Stimulated activated CD4-positive, alpha-beta T cell treated with anti-CD3 and anti-CD28 coated beads, Interleukin-4, amount 100 ng/mL, for 24 hours (primary cell): ENCODE measurements around the gene SMYD3.

Experiments
- DNase-seq: peaks from one replicate; pipeline ENCODE4 v3.0.0-alpha.2; 2020

Gene SMYD3

DNA sequence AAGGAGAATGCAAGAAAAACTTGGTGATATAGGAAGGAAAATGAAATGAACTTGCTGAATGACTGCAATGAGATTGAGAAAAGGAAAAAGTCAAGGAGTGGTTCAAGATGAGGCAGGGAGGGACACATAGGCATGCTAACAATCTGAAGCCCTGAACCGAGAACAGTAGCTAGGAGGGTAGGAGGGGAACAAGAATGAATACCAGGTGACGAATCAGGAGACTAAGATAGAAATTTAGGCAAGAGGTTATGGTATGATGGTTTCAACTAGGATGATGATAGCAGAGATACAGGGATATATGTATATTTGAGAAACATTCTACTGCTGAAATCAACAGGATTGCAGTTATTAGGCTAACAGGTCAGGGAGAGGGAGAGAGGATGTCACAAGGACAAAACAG, 44.1 kb downstream of the SMYD3 start:
- DNase-seq = no peak

DNA sequence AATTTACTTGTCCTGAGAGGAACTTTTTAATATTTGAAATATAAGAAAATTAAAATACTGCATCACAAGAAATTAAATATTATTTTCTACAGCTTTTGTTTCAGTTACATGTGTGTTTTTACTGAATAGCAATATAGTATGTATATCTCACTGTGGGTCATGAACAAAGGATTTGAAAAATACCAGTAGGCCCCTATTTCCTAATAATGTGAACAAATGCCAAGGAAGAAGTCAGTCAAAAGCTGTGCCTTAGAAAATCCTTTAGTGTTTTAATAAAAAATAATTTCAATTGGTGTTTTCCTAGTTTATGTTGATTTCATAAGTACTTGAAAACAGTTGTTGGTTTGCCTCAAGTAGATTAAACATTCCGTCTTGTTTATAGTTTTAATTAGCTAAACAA, 46.7 kb downstream of the SMYD3 start:
- no peak for DNase-seq

DNA sequence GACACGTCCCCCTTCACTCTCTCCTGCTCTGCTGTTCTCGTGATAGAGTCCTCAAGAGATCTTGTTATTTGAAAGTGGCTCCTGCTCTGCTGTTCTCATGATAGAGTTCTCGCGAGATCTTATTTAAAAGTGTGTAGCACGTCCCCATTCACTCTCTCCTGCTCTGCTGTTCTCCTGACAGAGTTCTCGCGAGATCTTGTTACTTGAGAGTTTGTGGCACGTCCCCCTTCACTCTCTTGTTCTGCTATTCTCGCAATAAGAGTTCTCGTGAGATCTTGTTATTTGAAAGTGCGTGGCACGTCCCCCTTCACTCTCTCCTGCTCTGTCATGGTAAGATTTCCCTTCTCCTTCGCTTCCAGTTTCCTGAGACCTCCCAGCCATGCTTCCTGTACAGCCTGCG, 47.9 kb downstream of the SMYD3 start:
- no peak for DNase-seq

DNA sequence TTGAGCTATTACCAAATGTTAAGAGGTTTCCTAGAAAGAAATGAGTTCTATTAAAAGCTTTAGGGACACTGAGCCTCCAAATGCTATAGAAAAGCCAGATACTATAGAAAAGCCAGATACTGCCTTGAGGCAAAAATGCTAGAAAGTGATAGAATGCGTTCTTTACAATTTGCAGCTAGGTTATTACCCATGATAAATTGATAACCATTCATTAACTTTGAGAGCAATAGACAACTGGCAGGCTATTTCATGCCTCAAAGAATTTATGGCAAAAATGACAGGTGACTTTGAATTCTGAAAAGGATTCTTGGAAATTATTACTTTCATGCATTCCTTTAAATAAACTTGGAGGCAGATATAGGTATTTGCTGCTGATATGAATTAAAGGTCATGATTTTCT, 51.6 kb downstream of the SMYD3 start:
- no peak for DNase-seq

DNA sequence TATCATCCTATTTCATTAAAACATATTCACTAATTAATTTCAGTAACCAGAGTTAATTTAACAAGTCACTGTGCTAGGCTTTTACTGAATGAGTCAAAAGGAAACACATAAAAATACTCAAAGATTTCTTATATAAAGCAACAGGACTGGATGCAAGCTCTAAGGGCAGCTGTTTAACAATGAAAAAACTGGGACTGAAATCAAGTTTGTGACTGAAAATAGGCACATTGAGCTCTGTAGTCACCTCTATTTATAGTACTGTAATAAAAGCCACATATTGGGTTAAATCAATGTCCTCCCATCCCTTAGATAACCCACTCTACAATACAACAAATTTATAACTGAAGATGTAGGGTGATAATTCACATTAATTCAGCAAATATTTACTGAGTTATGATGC, 52.4 kb downstream of the SMYD3 start:
- DNase-seq = no peak

DNA sequence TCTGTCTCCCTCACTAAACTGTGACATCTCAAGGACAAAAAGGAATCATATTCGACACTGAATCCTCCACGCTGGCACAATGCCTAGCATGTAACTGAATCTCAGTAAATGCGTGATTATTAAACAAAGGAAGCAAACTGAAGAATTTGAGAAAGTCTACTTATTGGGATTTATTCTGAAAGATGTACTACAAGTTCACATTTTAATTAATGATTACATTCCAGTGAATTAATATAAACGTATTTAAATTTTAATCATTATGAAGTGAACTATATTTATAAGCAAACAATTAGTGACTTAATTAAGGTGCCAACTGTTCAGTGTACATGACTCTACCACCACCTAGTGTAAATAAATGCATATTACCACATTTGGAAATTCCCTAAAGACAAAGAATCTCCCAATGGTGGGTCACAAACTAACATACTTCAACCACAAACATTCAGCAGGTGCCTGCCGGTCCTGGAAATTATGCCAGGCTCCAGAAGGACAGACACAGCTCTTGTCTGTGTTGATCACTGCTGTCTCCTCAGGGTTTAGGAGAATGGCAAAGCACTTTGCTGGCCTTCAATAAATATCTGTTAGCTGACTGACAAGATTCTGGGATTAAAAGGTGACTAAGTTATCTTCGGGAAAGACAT, 56.3 kb downstream of the SMYD3 start:
- no peak for DNase-seq

DNA sequence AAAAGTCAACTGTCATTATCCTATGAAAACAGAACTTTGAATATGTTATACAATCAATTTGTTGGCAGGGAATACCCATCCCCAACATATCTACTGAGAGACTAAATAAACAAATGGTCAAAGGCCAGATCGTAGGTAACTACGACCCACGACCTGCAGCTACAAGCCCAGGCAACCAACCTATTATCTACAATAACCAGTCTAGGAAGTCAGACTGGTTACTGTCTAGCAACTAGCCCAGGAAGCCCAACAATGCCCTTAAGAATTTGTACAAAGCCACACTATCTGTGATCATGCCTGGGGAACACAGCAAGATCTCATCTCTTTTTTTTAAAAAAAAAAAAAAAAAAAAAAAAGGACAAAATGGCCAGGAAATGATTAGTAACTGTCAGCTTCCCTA, 58.7 kb downstream of the SMYD3 start:
- DNase-seq = no peak

DNA sequence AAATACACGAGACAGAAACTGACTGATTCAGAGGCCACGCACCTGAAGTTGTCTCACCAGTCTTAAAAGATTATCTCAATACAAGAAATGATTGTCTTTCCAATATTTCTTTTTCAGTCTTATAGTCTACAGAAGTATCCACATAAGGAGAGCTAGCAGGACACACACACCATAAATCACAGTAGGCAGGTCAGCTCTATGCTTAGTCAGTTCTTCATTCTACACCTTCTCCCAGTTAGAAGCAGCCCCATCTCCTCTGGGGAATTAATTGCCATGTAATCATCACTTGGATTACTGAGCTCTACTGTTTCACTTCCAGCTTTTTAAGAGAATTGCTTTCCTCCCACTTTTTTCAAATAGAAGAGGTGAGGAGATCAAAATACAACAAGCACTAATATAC, 59.6 kb downstream of the SMYD3 start:
- DNase-seq = no peak

DNA sequence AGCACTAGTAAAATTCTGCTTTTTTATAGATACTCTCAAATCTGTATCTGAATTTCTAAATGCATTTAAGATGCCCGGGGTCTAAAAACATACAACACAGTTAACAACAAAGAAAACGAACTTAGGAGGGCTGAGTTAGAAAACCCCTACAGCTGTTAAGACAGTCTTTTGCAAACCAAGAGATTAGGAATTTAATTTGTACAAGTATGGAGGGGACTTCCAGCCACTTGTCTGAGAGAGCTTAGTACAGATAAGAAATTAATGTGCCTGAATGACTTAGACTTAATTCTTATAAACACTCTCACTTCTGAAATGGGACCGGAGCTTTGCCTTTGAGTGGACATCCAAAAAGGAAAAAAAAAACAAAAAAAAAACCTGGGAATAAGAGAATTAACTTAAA, 61.6 kb downstream of the SMYD3 start:
- DNase-seq = no peak

DNA sequence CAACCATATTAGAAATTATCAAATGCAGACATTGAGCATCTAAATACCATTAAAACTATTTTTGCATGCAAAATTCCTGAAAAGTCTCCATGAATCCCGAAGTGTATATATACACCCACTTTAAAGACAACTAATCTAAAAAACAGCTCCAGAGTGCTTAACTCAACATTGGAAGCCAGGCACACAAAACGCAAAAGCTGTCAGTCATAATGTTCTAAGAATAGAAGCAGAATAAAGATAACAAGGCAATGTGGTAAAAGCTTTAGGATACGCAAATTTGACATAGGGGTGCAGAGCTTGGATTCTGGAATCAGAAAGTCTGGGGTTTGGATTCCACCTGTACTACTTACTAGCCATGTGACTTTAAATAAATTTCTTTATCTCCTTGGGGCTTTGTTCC, 62.5 kb downstream of the SMYD3 start:
- DNase-seq = no peak

DNA sequence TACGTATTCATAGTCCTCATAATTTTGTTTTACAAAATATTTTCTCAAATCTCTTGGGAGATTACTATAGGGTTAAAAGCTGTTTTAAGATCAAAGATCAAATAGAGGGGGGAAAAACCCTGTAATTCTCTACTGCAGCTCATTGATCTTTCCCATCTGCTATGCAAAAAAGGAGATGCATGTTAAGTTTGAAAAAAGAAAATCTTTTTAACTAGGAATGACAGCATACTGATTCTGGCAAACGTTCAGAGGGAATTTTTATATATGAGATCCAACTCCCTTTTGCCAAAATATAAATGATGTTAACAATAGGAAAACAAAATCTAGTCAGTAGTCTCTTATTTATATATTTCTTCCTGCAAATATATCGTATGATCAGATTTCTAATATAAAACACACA, 69.1 kb downstream of the SMYD3 start:
- no peak for DNase-seq

DNA sequence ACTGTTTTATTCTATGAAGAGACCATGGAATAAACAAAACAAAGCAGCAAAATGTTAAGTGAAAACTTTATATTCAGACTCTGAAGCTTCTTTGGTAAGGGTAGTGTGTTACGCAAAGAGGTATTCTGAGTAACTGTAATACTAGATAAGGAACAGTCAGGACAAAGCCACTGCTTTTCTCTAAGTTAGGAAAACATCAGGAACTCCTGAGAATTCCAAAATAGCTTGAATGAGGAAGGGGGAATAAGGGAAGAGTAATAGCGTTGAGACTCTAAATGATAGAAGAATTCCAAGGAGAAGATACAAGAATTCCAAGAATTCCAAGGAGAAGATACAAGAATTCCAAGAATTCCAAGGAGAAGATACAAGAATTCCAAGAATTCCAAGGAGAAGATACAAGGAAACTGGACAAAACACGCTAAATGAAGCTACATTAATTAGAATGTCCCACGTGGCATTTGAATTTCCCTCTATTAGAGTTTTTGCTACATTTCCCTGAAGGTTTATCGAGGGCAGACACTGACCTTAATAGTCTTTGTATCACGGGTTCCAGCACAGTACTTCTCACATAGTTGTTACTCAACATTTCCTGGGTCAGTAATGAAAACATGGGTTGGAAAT, 71.5 kb downstream of the SMYD3 start:
- no peak for DNase-seq

DNA sequence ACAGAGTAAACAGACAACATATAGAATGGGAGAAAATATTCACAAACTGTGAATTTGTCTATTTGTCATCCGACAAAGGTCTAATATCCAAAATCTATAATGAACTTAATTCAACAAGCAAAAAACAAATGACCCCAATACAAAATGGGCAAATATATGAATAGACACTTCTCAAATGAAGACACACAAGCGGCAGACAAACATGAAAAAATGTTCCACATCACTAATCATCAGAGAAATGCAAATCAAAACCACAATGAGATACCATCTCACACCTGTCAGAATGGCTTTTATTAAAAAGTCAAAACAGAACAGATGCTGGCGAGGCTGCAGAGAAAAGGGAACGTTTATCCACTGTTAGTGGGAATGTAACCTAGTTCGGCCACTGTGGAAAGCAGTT, 72.7 kb downstream of the SMYD3 start:
- no peak for DNase-seq

DNA sequence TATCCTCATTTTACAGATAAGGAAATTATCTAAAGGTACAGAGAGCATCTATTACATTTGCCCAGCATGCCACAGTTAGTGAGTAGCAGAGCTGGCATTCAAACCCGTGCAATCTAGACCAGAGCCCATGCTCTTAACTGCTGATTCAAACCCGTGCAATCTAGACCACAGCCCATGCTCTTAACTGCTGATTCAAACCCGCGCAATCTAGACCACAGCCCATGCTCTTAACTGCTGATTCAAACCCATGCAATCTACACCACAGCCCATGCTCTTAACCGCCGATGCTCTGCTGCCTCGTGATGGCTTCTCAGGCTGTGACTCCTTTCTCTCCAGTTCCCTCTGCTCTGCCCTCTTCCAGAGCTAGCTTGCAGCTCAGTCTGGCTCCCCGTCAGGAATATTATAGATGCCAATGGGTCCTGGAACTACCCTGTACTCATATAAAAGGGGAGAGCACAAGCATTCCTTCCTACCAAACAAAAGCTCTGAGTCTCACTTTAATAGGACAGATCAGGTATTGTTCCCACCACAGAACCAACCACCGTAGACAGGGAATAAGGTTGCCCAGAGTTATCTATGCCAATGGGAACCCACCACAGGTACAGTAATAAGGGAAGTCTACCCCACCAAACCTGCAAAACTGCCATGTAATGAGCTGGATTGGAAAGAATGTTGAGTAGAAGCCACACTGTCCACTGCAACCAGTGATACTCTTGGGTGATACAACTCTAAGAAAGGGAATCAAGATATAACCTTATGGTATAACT, 78.4 kb downstream of the SMYD3 start:
- peak; percentile 14 for DNase-seq

DNA sequence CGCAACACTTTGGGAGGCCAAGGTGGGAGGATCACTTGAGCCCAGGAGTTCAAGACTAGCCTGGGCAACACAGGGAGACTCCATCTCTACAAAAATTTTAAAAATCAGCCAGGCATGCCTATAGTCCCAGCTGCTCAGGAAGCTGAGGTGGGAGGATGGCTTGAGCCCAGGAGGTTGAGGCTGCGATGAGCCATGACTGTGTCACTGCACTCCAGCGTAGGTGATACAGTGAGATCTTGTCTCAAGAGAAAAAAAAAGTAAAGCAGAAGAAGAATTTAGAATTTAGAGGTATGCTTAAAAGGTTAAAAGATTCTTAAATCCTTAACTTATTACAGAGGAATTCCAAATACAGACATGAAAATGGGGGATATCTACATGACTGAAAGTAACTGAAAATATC, 79.5 kb downstream of the SMYD3 start:
- DNase-seq = no peak

DNA sequence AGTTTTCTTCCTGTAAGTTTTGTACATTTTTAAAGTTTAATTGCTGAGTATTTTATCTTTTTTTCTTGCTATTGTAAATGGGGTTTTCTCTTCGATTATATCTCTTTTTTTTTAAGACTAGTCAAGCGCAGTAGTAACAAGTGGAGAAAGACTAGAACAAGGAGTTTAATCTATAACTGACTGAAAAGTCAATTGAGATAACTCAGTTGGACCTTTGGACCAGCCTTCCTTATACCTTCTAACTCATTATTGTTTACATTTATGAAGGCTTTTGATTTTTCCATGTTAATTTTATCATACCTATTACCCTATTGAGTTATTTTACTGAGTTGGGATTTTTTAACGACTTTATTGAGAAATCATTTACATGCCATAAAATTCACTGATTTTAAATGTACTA, 81.2 kb downstream of the SMYD3 start:
- no peak for DNase-seq

DNA sequence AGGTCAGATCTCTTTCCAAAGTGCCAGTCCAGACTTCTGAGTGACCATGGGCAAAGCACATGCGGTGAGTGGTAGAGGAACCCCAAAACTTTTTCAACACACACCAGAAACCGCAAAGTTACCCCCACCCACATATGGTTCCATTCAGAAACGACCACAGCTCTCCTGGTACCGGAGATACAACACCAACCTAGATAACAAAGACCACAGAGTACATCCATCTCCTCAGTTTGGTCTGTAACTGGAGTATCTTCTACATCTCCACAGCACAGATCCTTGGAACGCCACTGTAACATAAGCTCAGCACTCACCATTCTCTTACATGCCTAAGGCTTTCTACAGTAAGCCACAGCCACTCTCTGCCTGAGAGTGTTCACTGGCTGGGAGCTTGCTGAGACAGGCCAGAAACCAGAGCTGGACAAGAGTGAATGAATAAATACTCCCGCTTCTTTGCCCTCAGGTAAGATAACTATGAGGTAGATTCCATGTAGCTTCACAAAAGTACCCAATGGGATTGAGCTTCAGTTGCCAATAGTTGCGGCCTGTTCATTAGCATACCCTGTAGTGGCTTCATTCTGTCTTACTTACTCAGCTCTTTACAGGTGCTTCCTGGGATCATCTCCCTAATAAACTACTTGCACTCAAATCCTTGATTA, 81.8 kb downstream of the SMYD3 start:
- no peak for DNase-seq

DNA sequence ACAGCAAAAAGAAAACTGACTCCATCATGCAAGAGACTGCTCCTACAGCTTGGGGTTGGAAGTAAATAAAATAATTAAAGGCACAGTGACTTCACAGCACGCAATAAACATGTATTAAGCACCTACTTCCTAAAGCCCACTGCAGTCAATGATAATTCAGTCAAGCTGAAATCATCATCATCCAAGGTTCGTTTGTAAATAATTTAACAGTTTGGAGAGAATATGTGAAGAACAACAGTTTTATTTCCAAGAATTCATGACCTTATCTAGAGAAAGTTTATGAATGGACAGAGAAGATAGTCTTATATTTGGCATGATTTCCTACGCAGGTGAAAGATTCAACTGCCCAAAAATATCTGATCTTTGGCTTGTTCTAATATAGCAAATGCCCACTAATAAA, 86.8 kb downstream of the SMYD3 start:
- no peak for DNase-seq

DNA sequence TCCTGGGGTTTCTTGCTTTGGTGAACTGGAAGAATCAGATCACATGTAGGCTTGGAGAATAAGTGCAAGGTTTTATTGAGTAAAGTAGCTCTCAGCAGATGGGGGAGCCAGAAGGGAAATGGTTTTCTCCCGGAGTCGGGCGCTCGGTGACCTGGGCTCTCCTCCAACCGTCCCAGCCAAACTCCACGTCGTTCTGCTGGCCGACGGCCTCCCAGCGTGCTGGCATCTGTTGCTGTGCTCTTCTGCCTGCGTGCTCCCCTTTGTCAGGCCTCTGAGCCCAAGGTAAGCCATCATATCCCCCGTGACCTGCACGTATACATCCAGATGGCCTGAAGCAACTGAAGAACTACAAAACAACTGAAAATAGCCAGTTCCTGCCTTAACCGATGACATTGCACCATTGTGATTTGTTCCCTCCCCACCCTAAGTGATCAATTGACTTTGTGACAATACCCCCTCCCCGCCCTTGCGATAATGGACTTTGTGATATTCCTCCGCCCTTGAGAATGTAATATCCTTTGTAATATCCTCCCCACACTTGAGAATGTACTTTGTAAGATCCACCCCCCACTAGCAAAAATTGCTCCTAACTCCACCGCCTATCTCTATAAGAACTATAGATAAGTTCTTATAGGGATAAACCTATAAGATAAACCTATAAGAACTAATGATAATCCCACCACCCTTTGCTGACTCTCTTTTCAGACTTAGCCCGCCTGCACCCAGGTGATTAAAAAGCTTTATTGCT, 88.3 kb downstream of the SMYD3 start:
- no peak for DNase-seq

DNA sequence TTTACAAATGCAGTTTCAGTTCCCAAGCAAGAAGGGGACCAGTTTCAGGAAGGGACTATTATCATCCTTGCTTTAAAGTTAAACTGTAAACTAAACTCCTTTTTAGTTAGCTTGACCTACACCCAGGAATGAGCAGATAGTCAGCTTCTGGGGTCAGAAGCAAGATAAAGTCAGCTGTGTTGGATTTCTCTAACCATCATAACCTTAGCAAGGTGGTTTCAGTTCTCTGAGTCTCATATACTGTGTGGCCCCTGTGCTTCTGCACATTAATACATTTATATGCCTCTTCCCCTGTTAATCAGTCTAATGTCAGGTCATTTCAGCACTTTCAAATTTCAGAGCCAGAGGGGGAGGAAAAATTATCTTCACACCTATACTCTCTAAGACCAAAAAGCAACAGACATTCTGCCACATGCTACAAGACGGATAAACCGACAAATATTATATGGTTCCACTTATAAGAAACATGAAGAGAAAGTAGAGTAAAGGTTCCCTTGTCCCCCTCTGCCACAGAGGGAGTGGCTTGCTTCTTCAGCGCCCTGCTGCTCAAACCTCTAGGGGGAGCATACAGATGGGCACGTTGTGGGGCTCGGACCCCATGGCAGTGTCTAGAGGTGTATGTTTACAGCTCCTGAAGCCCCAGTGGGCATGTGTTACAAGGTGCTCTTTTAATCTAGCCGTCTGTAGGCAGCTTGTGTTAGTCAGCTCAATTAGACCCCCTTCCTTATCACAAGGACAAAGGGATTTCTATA, 89.1 kb downstream of the SMYD3 start:
- no peak for DNase-seq

DNA sequence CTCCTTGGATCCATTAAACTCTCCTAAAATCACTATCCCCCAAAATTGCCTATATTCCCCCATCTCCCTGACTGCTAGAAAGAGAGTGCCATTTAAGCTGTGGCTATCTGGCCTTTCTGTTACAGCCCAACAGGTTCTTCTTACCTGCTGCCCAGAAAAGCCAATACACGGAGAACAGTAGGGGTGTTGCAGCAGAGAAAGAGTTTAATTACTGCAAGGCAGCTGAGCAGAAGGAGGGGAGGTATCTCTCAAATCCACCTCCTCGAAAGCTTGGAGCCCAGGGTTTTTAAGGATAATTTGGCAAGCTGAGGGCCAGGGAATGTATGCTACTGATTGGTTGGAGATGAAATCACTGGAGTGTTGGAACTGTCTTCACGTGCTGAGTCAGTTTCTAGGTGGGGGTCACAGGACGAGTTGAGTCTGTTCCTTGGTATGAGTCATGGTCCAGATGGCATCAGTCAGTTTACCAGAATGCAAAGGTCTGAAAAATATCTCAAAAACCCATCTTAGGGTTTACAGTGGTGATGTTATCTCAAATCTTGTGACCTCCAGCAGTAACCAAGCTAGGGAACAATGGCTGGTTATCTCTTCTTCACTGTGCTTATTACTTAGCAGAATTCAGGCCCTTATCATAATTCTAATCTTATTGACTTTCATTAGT, 89.8 kb downstream of the SMYD3 start:
- DNase-seq = no peak

DNA sequence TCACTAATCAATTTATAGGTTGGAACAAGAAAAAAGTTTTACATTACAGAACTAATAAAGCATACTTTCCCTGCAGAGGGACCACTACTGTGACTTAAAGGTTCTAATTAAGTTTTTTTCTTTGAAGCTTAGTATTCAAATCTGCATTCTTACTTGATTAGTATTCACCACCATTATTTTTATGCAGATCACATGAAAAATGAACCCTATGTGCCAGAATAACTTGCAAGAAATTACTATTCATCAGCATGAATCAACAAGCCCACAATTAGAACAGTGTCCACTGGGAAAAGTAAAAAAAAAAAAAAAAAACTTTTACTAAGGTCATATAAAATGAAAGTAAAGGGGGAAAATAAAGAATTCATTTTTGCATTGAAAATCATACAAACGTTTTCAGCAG, 90.8 kb downstream of the SMYD3 start:
- no peak for DNase-seq
